ENCODE data around the gene ANKRD11. TPM values are rescaled to one million over a fixed set of nuclear protein-coding genes. Genes with fewer than 3 reads are reported as not detected.
"Not testable (repeated sequence)": the region's sequence is repeated elsewhere in the genome, so short reads cannot be mapped to it uniquely, and the experiment has no call there.

Gene ANKRD11
- total RNA-seq, 4 donors from 2014 or later, result 67.0 to 107 (median 88.9) TPM

DNA sequence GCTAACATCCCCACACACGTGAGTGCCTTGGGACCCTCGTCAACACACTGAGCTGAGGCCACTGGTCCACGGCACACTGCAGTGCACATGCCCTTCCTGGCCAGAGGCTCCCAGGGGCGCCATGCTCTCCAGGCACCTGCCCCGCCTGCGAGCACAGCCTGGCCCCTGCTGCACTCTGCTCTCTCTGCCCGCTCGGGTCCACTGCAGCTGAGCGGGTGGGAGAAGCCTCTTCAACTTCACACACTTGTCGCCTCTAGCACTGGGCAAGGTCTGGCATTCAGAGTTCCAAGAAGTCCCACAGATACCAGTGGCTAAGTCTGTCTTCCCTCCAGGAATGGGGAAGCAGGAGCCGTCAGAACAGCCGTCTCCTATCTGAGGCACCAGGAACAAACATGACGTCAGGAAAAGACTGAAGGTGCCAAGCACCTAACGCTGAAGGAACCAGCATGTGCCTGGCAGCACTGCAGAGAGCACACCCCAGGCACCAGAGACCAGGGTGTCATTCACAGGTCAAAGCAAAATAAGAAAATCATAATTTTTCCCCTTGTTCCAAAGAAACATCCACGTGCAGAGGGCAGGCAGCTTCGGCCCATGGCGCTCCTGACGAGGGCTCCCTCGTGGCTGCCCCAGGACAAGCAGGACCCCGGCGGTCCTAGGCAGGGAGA is 189.9 kb downstream of the ANKRD11 start:
- WGBS, 2 donors (ENCODE audit: low coverage in 1 of 2), result 22 to 57% methylated on average over 5 to 6 of the region's 21 CpGs
- H3K36me3 ChIP-seq, result peaks cover 0 to 26% of the 10 kb centered on the region in 2 donors
- peaks cover 0 to 71% (median 39%) of the 10 kb centered on the region in 3 donors for H3K4me1 ChIP-seq
- H3K4me3 ChIP-seq, result no peak overlapping the region
- peak; percentile 83 for ATAC-seq
- H3K9me3 ChIP-seq, result no peaks in the 10 kb centered on the region
- H3K27ac ChIP-seq, result peak overlapping the region; percentile 66 to 92 (median 86)
- H3K27me3 ChIP-seq, result no peaks in the 10 kb centered on the region
- TF ChIP-seq, protein P1, sequence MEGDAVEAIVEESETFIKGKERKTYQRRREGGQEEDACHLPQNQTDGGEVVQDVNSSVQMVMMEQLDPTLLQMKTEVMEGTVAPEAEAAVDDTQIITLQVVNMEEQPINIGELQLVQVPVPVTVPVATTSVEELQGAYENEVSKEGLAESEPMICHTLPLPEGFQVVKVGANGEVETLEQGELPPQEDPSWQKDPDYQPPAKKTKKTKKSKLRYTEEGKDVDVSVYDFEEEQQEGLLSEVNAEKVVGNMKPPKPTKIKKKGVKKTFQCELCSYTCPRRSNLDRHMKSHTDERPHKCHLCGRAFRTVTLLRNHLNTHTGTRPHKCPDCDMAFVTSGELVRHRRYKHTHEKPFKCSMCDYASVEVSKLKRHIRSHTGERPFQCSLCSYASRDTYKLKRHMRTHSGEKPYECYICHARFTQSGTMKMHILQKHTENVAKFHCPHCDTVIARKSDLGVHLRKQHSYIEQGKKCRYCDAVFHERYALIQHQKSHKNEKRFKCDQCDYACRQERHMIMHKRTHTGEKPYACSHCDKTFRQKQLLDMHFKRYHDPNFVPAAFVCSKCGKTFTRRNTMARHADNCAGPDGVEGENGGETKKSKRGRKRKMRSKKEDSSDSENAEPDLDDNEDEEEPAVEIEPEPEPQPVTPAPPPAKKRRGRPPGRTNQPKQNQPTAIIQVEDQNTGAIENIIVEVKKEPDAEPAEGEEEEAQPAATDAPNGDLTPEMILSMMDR (IDR thresholded peaks at IDR 0.05), result peak in 1 of 4 experiments; percentile 15
- TF ChIP-seq POLR2AphosphoS5 (IDR thresholded peaks at IDR 0.05), result peak; percentile 89
- peak; percentile 89 for TF ChIP-seq EP300 (IDR thresholded peaks at IDR 0.05)
- TF ChIP-seq POLR2A (IDR thresholded peaks at IDR 0.05), result no peak

DNA sequence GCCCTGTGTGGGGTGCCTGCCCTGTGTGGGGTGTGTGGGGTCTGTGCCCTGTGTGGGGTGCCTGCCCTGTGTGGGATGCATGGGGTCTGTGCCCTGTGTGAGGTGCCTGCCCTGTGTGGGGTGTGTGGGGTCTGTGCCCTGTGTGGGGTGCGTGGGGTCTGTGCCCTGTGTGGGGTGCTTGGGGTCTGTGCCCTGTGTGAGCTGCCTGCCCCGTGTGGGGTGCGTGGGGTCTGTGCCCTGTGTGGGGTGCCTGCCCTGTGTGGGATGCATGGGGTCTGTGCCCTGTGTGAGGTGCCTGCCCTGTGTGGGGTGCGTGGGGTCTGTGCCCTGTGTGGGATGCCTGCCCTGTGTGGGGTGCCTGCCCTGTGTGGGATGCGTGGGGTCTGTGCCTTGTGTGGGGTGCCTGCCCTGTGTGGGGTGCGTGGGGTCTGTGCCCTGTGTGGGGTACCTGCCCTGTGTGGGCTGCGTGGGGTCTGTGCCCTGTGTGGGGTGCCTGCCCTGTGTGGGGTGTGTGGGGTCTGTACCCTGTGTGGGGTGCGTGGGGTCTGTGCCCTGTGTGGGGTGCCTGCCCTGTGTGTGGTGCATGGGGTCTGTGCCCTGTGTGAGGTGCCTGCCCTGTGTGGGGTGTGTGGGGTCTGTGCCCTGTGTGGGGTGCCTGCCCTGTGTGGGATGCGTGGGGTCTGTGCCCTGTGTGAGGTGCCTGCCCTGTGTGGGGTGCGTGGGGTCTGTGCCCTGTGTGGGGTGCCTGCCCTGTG is 190.8 kb downstream of the ANKRD11 start:
- H3K4me3 ChIP-seq, ATAC-seq, H3K9me3 ChIP-seq, H3K27me3 ChIP-seq: not testable (repeated sequence)
- Histone ChIP-seq H3K36me3 (peaks cover 0 to 18% of the 10 kb centered on the region in 2 donors), H3K27ac (peak overlapping the region; percentile 60 to 92 (median 86)), H3K4me1 (peaks cover 0 to 80% (median 39%) of the 10 kb centered on the region in 3 donors)
- no CpG with 5 or more reads among the region's 10 CpGs for WGBS, 2 donors (ENCODE audit: low coverage in 1 of 2)

DNA sequence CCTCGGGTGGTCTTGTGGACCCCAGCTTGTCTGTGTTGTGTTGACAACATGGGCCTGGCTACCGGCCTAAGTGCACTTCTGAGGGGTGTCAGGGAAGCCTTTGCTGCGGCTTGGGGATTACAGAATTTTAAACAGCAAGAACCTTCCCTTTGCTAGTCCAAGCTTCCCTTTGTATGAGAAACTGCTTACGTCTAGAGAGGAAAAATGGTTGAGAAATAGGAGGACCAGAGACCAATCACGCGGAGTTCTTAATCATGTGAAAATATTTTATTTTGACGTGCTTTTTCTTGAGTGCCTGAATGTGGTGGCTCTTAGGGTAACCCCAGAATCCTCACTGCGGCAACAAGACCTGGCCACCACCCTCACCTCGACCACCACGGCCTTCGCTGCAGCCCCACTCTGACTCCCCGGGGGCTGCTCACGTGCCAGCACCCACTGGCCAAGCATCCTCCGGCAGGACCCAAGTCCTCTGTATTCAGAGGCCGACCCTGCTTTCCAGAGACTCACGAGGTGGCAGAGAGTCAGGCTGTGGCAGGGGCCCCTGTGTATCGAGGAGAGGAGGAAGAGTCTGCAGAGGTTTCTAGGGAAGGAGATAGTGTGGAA is 191.6 kb downstream of the ANKRD11 start:
- Histone ChIP-seq H3K27me3 (no peaks in the 10 kb centered on the region), H3K4me1 (peaks cover 0 to 88% (median 44%) of the 10 kb centered on the region in 3 donors), H3K36me3 (peaks cover 0 to 10% of the 10 kb centered on the region in 2 donors), H3K4me3 (no peak overlapping the region), H3K9me3 (no peaks in the 10 kb centered on the region), H3K27ac (peak overlapping the region in 3 of 4 donors; percentile 85 to 92 (median 86))
- WGBS, 2 donors (ENCODE audit: low coverage in 1 of 2), result 68 to 72% methylated on average over 7 to 11 of the region's 17 CpGs
- TF ChIP-seq, protein P1 (IDR thresholded peaks at IDR 0.05), result no peak
- TF ChIP-seq POLR2AphosphoS5 (IDR thresholded peaks at IDR 0.05) (no peak), EP300 (IDR thresholded peaks at IDR 0.05) (no peak), POLR2A (IDR thresholded peaks at IDR 0.05) (no peak)
- ATAC-seq, result no peak

DNA sequence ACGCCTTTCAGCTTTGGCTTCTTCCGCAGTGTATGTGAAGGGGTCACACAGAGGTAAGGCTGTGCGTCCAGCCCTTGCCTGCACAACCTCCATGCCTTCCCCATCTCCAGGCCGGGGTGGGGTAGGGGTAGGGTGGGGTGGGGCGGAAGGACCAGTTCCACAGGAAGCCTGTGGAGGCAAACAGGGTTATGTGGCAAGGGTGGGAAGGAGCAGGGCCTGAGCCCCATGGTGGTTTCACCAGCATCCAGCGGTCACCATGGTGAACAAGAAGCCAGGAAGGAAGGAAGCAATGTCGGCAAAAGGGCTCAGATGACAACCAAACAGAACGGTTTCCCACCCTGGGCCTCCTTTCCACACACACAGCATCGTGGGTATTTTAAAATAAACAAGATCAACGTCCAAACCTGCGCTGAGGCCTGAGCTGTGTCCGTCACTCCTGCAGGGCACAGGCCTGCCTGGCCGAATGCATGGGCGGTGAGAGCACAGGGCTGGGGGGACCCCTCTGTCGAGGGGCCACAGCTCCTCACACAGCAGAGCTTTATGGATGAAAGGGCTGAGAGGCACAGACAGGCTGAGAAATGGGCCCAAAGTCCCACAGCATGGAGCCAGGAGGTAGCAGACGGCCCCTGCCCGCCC is 192.3 kb downstream of the ANKRD11 start:
- no peak for TF ChIP-seq EP300 (IDR thresholded peaks at IDR 0.05)
- TF ChIP-seq, protein P1 (IDR thresholded peaks at IDR 0.05), result no peak
- no peak for TF ChIP-seq POLR2AphosphoS5 (IDR thresholded peaks at IDR 0.05)
- TF ChIP-seq POLR2A (IDR thresholded peaks at IDR 0.05), result no peak
- Histone ChIP-seq H3K4me3 (no peak overlapping the region), H3K9me3 (no peaks in the 10 kb centered on the region), H3K36me3 (peaks cover 0 to 3% of the 10 kb centered on the region in 2 donors), H3K4me1 (peaks cover 0 to 95% (median 44%) of the 10 kb centered on the region in 3 donors), H3K27ac (peak overlapping the region in 3 of 4 donors; percentile 85 to 92 (median 86)), H3K27me3 (no peaks in the 10 kb centered on the region)
- no peak for ATAC-seq
- 68 to 100% methylated on average over 1 to 8 of the region's 17 CpGs for WGBS, 2 donors (ENCODE audit: low coverage in 1 of 2)
